ENCODE measurements around the gene CECR2. TPM values are rescaled to one million over a fixed set of nuclear protein-coding genes. Genes with fewer than 3 reads are reported as not detected.
A peak's percentile ranks its signal among the peaks of the same experiment; 100 is the strongest.

Gene CECR2
- total RNA-seq, 4 donors from 2014 or later: 1.8 to 2.7 (median 2.2) TPM

GRCh38 chr22:17548010-17548755 lies 178.9 kb downstream of the CECR2 start:
- H3K4me3 ChIP-seq (ENCODE audit: low read depth, poor library complexity, severe bottlenecking): no peak overlapping the region
- intact Hi-C loops (cut with DNase I; ENCODE audit: low total_unique reads): no loop called here
- DNase-seq (ENCODE audit: low spot score in 2 of 2): peak in 1 of 2 donors; percentile 75
- TF ChIP-seq CTCF (IDR thresholded peaks at IDR 0.05): no peak
- TF ChIP-seq POLR2A (IDR thresholded peaks at IDR 0.05): no peak
- WGBS, 2 donors: 93 to 94% methylated on average over 22 to 23 of the region's 23 CpGs

- no peak for TF ChIP-seq CTCF (IDR thresholded peaks at IDR 0.05)
- TF ChIP-seq POLR2A (IDR thresholded peaks at IDR 0.05): no peak
- intact Hi-C loops (cut with DNase I; ENCODE audit: low total_unique reads): no loop called here
- DNase-seq (ENCODE audit: low spot score in 2 of 2): no peak
- 88 to 92% methylated on average over 5 of the region's 5 CpGs for WGBS, 2 donors
- H3K4me3 ChIP-seq (ENCODE audit: low read depth, poor library complexity, severe bottlenecking): no peak overlapping the region
Observed at GRCh38 chr22:17548756-17549035, 179.4 kb downstream of the CECR2 start.

GRCh38 chr22:17549183-17549582 lies 179.9 kb downstream of the CECR2 start:
- 88 to 89% methylated on average over 10 of the region's 10 CpGs for WGBS, 2 donors
- no peak overlapping the region for H3K4me3 ChIP-seq (ENCODE audit: low read depth, poor library complexity, severe bottlenecking)
- DNase-seq (ENCODE audit: low spot score in 2 of 2): peak in 1 of 2 donors; percentile 79
- TF ChIP-seq POLR2A (IDR thresholded peaks at IDR 0.05) (no peak), CTCF (IDR thresholded peaks at IDR 0.05) (no peak)
- intact Hi-C loops (cut with DNase I; ENCODE audit: low total_unique reads): no loop called here

GRCh38 chr22:17549655-17550054 lies 180.4 kb downstream of the CECR2 start:
- intact Hi-C loops (cut with DNase I; ENCODE audit: low total_unique reads): no loop called here
- no peak for TF ChIP-seq CTCF (IDR thresholded peaks at IDR 0.05)
- TF ChIP-seq POLR2A (IDR thresholded peaks at IDR 0.05): no peak
- no peak overlapping the region for H3K4me3 ChIP-seq (ENCODE audit: low read depth, poor library complexity, severe bottlenecking)
- peak in 1 of 2 donors; percentile 45 for DNase-seq (ENCODE audit: low spot score in 2 of 2)
- WGBS, 2 donors: 61 to 66% methylated on average over 5 of the region's 5 CpGs

- intact Hi-C loops (cut with DNase I; ENCODE audit: low total_unique reads): no loop called here
- TF ChIP-seq CTCF (IDR thresholded peaks at IDR 0.05) (no peak), POLR2A (IDR thresholded peaks at IDR 0.05) (no peak)
- H3K4me3 ChIP-seq (ENCODE audit: low read depth, poor library complexity, severe bottlenecking): no peak overlapping the region
- 33 to 55% methylated on average over 7 of the region's 7 CpGs for WGBS, 2 donors
- peak in 1 of 2 donors; percentile 62 for DNase-seq (ENCODE audit: low spot score in 2 of 2)
Observed at GRCh38 chr22:17552737-17553136, 183.5 kb downstream of the CECR2 start.

GRCh38 chr22:17554814-17555213 lies 185.6 kb downstream of the CECR2 start:
- DNase-seq (ENCODE audit: low spot score in 2 of 2): no peak
- intact Hi-C loops (cut with DNase I; ENCODE audit: low total_unique reads): no loop called here
- TF ChIP-seq CTCF (IDR thresholded peaks at IDR 0.05): no peak
- TF ChIP-seq POLR2A (IDR thresholded peaks at IDR 0.05): no peak
- no peak overlapping the region for H3K4me3 ChIP-seq (ENCODE audit: low read depth, poor library complexity, severe bottlenecking)
- WGBS, 2 donors: 78 to 88% methylated on average over 4 of the region's 4 CpGs
